Measurements from ENCODE around the gene CUL2.

CUL2 gene

GRCh38 chr10:34959786-34960185, 130.4 kb downstream of the CUL2 start:
- no peak for DNase-seq (ENCODE audit: low read depth)
- H3K4me3 ChIP-seq (ENCODE audit: low read length), result no peak overlapping the region
- no peak for TF ChIP-seq CTCF (conservative IDR thresholded peaks at IDR 0.05; ENCODE audit: low read length)

- no peak for DNase-seq (ENCODE audit: low read depth)
- TF ChIP-seq CTCF (conservative IDR thresholded peaks at IDR 0.05; ENCODE audit: low read length), result no peak
- H3K4me3 ChIP-seq (ENCODE audit: low read length), result no peak overlapping the region
These were observed 130.8 kb downstream of the CUL2 start for GRCh38 chr10:34959321-34959720.

Data from AG10803 (cell line).